DOHH2 (cell line): Measurements from ENCODE around the gene KNTC1.

Experiments
- CTCF ChIP-seq: fragments of 200-600 bp; sonication (generic); IDR thresholded peaks from one replicate; pipeline ENCODE4 v1.5.1; 2014; ENCODE audit warnings: antibody characterized with exemption, mild to moderate bottlenecking, low read depth, low read length; ENCODE audit not compliant: poor library complexity, severe bottlenecking
- EZH2phosphoT487 ChIP-seq: fragments of 200-600 bp; sonication (generic); IDR thresholded peaks from 2 replicates; pipeline ENCODE4 v1.6.1; 2017; ENCODE audit warnings: borderline replicate concordance, mild to moderate bottlenecking, antibody characterized with exemption, low read length, moderate library complexity, mixed read lengths

DNA sequence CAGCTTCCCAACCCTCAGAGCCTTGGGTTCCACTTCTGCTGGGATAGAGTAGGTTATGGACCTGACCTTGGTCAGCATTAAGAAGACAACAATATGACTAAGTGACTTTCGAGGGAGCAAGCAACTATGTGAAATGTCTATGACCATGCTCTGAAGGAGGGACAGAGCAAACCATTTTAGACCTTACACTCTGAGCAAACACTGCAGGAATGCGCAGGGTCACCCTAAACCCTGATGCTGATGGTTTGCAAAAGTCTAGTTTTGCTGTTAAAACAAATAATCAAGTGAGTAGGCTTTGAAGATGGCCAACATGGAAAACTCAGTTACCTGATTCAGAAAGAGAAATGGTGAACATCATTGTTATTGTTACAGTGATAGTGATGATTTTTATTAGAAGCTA, 35.1 kb upstream of the KNTC1 start:
- TF ChIP-seq CTCF: no peak
- TF ChIP-seq EZH2phosphoT487: no peak
